K562 (cell line): ENCODE data around the gene AURKB. TPM values are rescaled to one million over a fixed set of nuclear protein-coding genes. Genes with fewer than 3 reads are reported as not detected.

Experiments used
- ETS1 ChIP-seq: conservative IDR thresholded peaks from 2 replicates; pipeline ENCODE4 v1.6.1; 2011; ENCODE audit warnings: low read depth, mild to moderate bottlenecking, low read length; ENCODE audit not compliant: control insufficient read depth
- FOSL1 ChIP-seq: fragments of 200-800 bp; sonication (Bioruptor generic); conservative IDR thresholded peaks from 2 replicates; pipeline ENCODE4 v1.6.1; 2016; ENCODE audit warnings: missing genetic modification characterization, missing compliant biosample characterization
- MCM7 ChIP-seq, 2 experiments: fragments of 450-650 bp; IDR thresholded peaks; 2 replicates each; pipeline ENCODE4 v1.6.1; 2016 to 2018
- MED1 ChIP-seq: sonication (generic); formaldehyde crosslinking; IDR thresholded peaks from 2 replicates; pipeline ENCODE4 v1.8.1; 2023; ENCODE audit warnings: missing genetic modification reagents, borderline replicate concordance
- NELFE ChIP-seq: IDR thresholded peaks from 2 replicates; pipeline ENCODE4 v1.6.1; 2011; ENCODE audit warnings: mild to moderate bottlenecking; ENCODE audit not compliant: insufficient read depth, insufficient read length
- NFXL1 ChIP-seq: fragments of 450-650 bp; formaldehyde crosslinking; IDR thresholded peaks from 2 replicates; pipeline ENCODE4 v1.4.0; 2021; ENCODE audit warnings: mild to moderate bottlenecking
- PCBP1 ChIP-seq: fragments of 200-400 bp; formaldehyde crosslinking; IDR thresholded peaks from 2 replicates; pipeline ENCODE4 v1.6.1; 2018; ENCODE audit warnings: mild to moderate bottlenecking, low read depth, low read length; ENCODE audit not compliant: poor library complexity, severe bottlenecking
- PML ChIP-seq: IDR thresholded peaks from 2 replicates; pipeline ENCODE4 v1.6.1; 2012; ENCODE audit warnings: low read length, inconsistent platforms
- polyA plus RNA-seq, 8 experiments: library from polyadenylated mRNA; depleted of rRNA in 4 of 8; stranded (reverse) in 5 of 8; unstranded in 3 of 8; fragments of >200 nt; fragmentation: Nextera tagmentation in 2 of 8; fragmentation: Illumina TruSeq in 1 of 8; extraction: Ambion mirVana in 2 of 8; extraction: Trizol in 1 of 8; gene quantifications; 2 replicates each; pipeline versions ENCODE4 v1.2.1 to v1.2.3, GENCODE V29; 2011 to 2014; ENCODE audit warnings: inconsistent platforms in 1 of 8, missing spikeins in 1 of 8
- total RNA-seq, 7 experiments: library from RNA; depleted of rRNA in 6 of 7; stranded (reverse); fragments of >200 nt in 6 of 7; fragmentation: Illumina TruSeq in 2 of 7; extraction: Trizol in 2 of 7; gene quantifications; 2 replicates each; pipeline versions ENCODE4 v1.2.1 to v1.2.3, GENCODE V29; 2011 to 2021; ENCODE audit warnings: low replicate concordance in 1 of 7
- TF ChIP-seq, protein P1 (sequence below): sonication (generic); formaldehyde crosslinking; IDR thresholded peaks from 2 replicates; pipeline ENCODE4 v1.8.0; 2022; ENCODE audit warnings: missing genetic modification reagents, mild to moderate bottlenecking, borderline replicate concordance
- TF ChIP-seq, protein P2 (sequence below): sonication (generic); formaldehyde crosslinking; IDR thresholded peaks from 2 replicates; pipeline ENCODE4 v1.8.0; 2022; ENCODE audit warnings: missing genetic modification reagents, mild to moderate bottlenecking, borderline replicate concordance
- TF ChIP-seq, protein P3 (sequence below), 2 experiments: fragments of 450-650 bp; formaldehyde crosslinking in 1 of 2; IDR thresholded peaks; 2 replicates each; pipeline versions ENCODE4 v1.4.0 to v1.6.1; 2014 to 2020; ENCODE audit warnings: mild to moderate bottlenecking in 2 of 2, borderline replicate concordance in 1 of 2, low read depth in 1 of 2

The AURKB gene
- total and polyA plus RNA-seq, 9 of the 15 experiments (the other 6 are each of a cell fraction or from before 2014, with no cell fraction given): 27.2 to 114 (median 74.8) TPM

- TF ChIP-seq, protein P1, sequence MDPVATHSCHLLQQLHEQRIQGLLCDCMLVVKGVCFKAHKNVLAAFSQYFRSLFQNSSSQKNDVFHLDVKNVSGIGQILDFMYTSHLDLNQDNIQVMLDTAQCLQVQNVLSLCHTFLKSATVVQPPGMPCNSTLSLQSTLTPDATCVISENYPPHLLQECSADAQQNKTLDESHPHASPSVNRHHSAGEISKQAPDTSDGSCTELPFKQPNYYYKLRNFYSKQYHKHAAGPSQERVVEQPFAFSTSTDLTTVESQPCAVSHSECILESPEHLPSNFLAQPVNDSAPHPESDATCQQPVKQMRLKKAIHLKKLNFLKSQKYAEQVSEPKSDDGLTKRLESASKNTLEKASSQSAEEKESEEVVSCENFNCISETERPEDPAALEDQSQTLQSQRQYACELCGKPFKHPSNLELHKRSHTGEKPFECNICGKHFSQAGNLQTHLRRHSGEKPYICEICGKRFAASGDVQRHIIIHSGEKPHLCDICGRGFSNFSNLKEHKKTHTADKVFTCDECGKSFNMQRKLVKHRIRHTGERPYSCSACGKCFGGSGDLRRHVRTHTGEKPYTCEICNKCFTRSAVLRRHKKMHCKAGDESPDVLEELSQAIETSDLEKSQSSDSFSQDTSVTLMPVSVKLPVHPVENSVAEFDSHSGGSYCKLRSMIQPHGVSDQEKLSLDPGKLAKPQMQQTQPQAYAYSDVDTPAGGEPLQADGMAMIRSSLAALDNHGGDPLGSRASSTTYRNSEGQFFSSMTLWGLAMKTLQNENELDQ: no peak
- TF ChIP-seq, protein P2, sequence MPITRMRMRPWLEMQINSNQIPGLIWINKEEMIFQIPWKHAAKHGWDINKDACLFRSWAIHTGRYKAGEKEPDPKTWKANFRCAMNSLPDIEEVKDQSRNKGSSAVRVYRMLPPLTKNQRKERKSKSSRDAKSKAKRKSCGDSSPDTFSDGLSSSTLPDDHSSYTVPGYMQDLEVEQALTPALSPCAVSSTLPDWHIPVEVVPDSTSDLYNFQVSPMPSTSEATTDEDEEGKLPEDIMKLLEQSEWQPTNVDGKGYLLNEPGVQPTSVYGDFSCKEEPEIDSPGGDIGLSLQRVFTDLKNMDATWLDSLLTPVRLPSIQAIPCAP: no peak
- TF ChIP-seq NFXL1: no peak
- TF ChIP-seq, protein P3, sequence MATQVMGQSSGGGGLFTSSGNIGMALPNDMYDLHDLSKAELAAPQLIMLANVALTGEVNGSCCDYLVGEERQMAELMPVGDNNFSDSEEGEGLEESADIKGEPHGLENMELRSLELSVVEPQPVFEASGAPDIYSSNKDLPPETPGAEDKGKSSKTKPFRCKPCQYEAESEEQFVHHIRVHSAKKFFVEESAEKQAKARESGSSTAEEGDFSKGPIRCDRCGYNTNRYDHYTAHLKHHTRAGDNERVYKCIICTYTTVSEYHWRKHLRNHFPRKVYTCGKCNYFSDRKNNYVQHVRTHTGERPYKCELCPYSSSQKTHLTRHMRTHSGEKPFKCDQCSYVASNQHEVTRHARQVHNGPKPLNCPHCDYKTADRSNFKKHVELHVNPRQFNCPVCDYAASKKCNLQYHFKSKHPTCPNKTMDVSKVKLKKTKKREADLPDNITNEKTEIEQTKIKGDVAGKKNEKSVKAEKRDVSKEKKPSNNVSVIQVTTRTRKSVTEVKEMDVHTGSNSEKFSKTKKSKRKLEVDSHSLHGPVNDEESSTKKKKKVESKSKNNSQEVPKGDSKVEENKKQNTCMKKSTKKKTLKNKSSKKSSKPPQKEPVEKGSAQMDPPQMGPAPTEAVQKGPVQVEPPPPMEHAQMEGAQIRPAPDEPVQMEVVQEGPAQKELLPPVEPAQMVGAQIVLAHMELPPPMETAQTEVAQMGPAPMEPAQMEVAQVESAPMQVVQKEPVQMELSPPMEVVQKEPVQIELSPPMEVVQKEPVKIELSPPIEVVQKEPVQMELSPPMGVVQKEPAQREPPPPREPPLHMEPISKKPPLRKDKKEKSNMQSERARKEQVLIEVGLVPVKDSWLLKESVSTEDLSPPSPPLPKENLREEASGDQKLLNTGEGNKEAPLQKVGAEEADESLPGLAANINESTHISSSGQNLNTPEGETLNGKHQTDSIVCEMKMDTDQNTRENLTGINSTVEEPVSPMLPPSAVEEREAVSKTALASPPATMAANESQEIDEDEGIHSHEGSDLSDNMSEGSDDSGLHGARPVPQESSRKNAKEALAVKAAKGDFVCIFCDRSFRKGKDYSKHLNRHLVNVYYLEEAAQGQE (IDR thresholded peaks at IDR 0.05; ENCODE audit: borderline replicate concordance): no peak
- TF ChIP-seq, protein P3 (CRISPR knock-in tag; IDR thresholded peaks at IDR 0.05; ENCODE audit: low read depth): no peak
- TF ChIP-seq ETS1: no peak
- no peak for TF ChIP-seq MED1
- no peak for TF ChIP-seq PML
- no peak for TF ChIP-seq NELFE
- 0 out of 2 replicates have a peak, but pooled peaks have one; percentile 3 for TF ChIP-seq FOSL1 (tag)
- no peak for TF ChIP-seq PCBP1
- no peak for TF ChIP-seq MCM7 (IDR thresholded peaks at IDR 0.05)
These were observed 36.5 kb downstream of the AURKB start (continued) for GRCh38 chr17:8173871-8174322.
